ENCODE data around the gene LSAMP. TPM values are rescaled to one million over a fixed set of nuclear protein-coding genes. Genes with fewer than 3 reads are reported as not detected.

Gene LSAMP
- polyA plus RNA-seq, 2 of the 4 experiments (the other 2 are of a cell fraction), result 0.12 to 0.53 TPM

DNA sequence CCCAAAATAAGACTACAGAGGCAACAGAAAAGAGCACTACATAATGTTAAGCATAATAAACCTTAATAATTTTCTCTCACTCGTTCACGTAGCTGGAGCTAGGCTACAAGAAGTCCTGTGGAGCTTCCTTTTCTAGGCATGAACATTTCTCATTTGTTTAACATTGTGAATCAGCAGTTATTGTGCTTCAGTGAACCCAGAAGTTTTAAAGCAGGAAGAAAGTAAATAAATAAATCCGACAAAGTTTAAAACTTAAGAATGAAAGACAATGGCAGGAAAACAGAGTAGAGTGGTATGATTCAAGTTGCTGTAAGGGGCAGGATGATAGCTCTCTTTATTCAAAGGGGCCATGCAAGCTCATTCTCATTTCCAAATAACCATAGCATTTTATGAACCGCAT, 191.8 kb downstream of the LSAMP start (continued):
- TF ChIP-seq, protein P1, sequence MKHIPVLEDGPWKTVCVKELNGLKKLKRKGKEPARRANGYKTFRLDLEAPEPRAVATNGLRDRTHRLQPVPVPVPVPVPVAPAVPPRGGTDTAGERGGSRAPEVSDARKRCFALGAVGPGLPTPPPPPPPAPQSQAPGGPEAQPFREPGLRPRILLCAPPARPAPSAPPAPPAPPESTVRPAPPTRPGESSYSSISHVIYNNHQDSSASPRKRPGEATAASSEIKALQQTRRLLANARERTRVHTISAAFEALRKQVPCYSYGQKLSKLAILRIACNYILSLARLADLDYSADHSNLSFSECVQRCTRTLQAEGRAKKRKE (CRISPR knock-in tag; IDR thresholded peaks at IDR 0.05; ENCODE audit: low read depth), result no peak
- no peak for TF ChIP-seq ZSCAN20 (CRISPR knock-in tag; IDR thresholded peaks at IDR 0.05)
- TF ChIP-seq KDM5A (IDR thresholded peaks at IDR 0.05), result no peak
- TF ChIP-seq, protein P2, sequence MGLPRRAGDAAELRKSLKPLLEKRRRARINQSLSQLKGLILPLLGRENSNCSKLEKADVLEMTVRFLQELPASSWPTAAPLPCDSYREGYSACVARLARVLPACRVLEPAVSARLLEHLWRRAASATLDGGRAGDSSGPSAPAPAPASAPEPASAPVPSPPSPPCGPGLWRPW (IDR thresholded peaks at IDR 0.05), result no peak

DNA sequence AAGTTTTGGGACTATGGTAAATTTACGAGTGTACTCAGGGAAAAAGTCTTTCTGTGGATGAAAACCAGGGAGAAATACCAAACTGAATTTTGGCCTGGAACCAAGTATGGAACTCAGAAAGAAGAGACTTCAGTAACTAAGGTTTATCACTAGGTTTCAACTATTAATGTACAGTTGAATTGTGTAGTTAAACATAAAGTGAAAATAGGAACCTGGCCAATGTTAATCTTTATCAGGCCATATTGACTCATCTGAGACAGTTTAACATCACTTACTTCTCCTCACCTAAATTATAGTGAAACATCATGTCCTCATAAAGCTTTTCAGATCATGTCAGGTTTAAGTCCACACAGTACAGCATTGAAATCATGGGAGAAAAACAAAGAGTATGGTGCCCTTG, 197.7 kb downstream of the LSAMP start:
- Histone ChIP-seq H3K4me3 (no peak overlapping the region), H3K27ac (no peak overlapping the region), H3K4me2 (no peak overlapping the region), H3K9me3 (no peaks in the 10 kb centered on the region), H3K4me1 (no peaks in the 10 kb centered on the region)
- DNase-seq (ENCODE audit: low read depth in 1 of 2, low spot score in 1 of 2), result no peak
- ChIA-PET CTCF (interaction anchor here (0.7 kb wide), 1 partner anchor 369 kb away, joined by 3 read pairs; no protein-coding TSS in a partner anchor), POLR2A (no interaction called here)
- FAIRE-seq, result no peak
- ATAC-seq, result no peak
- TF ChIP-seq, protein P3, sequence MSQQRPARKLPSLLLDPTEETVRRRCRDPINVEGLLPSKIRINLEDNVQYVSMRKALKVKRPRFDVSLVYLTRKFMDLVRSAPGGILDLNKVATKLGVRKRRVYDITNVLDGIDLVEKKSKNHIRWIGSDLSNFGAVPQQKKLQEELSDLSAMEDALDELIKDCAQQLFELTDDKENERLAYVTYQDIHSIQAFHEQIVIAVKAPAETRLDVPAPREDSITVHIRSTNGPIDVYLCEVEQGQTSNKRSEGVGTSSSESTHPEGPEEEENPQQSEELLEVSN (IDR thresholded peaks at IDR 0.05; ENCODE audit: borderline replicate concordance, low read depth), result no peak
- TF ChIP-seq MYC (IDR thresholded peaks at IDR 0.05; ENCODE audit: borderline replicate concordance, low read length), result no peak
- no peak for TF ChIP-seq ZNF302 (CRISPR knock-in tag; IDR thresholded peaks at IDR 0.05)
- WGBS (ENCODE audit: missing lambda C conversion rate), result 0% methylated on average over 1 of the region's 1 CpG

DNA sequence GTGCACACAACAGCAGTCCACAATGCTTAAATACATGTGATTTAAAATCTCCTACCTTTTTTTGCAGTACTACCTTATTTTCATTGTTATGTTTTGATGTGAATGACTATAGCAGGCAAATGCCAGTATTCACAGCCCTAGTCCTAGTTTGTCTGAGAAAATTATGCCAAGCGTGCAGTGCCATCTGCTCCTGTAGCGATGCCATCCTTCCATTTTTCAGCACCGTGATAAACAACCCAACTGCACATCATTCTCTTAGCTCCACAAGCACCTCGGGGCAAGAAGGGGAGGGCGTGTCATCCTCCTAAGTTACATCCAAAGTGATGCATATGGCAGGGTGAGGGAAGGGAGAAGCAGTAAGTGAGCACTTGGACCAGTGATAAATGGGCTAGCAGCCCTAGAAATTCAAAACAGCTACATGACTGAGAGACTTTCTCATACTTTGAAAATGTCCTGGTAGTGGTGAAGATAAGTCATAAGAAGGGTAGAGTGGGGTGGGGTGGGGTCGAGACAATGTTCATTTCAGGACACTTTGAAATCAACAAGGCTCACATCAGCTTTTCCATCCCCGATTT, 198.8 kb downstream of the LSAMP start:
- H3K4me1 ChIP-seq, result no peaks in the 10 kb centered on the region
- no peaks in the 10 kb centered on the region for H3K9me3 ChIP-seq
- H3K4me3 ChIP-seq, result no peak overlapping the region
- FAIRE-seq, result no peak
- ChIA-PET CTCF (no interaction called here), POLR2A (no interaction called here)
- TF ChIP-seq MAZ (IDR thresholded peaks at IDR 0.05; ENCODE audit: borderline replicate concordance, low read depth, low read length), result no peak
- H3K4me2 ChIP-seq, result no peak overlapping the region
- no peak overlapping the region for H3K27ac ChIP-seq
- ATAC-seq, result no peak
- DNase-seq (ENCODE audit: low read depth in 1 of 2, low spot score in 1 of 2), result no peak
- 31% methylated on average over 7 of the region's 7 CpGs for WGBS (ENCODE audit: missing lambda C conversion rate)

DNA sequence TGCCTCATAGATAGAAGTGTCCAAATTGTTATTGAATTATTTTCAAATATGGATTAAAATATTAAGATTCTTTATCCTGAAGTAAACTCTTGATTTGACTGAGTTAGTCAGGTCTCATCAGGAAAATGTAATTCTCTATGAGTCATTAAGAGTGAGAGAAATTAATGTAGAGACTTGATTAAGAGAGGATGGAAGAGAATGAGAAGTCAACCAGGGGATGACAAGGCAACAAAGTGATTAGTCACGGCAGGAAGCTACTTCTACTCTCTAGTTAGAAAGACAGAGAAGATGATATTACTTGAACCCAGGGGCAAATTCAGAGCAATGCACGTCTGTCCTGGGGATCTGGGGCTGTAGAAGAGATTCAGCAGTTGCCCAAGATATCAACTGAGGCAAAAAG, 202.5 kb downstream of the LSAMP start:
- Histone ChIP-seq H3K27ac (no peak overlapping the region), H3K4me1 (no peaks in the 10 kb centered on the region), H3K9me3 (no peaks in the 10 kb centered on the region), H3K4me2 (no peak overlapping the region), H3K4me3 (no peak overlapping the region)
- FAIRE-seq (no peak), DNase-seq (ENCODE audit: low read depth in 1 of 2, low spot score in 1 of 2) (no peak), ATAC-seq (no peak)
- POLR2A ChIA-PET, result no interaction called here
- TF ChIP-seq NFE2L2 (conservative IDR thresholded peaks at IDR 0.05; ENCODE audit: low read length) (no peak), RNF2 (IDR thresholded peaks at IDR 0.05; ENCODE audit: borderline replicate concordance, low read depth) (no peak), EHMT2 (IDR thresholded peaks at IDR 0.05; ENCODE audit: low read depth) (no peak), BHLHE40 (IDR thresholded peaks at IDR 0.05; ENCODE audit: low read depth, low read length) (no peak), JUNB (IDR thresholded peaks at IDR 0.05) (no peak), NPAS2 (CRISPR knock-in tag; IDR thresholded peaks at IDR 0.05; ENCODE audit: borderline replicate concordance) (no peak), CHD4 (IDR thresholded peaks at IDR 0.05; ENCODE audit: borderline replicate concordance) (no peak), RCOR1 (IDR thresholded peaks at IDR 0.05; ENCODE audit: low read depth, low read length) (no peak), TFCP2L1 (CRISPR knock-in tag; IDR thresholded peaks at IDR 0.05) (no peak), CHD2 (IDR thresholded peaks at IDR 0.05; ENCODE audit: low read length, partially characterized antibody) (no peak), POLR2AphosphoS2 (conservative IDR thresholded peaks at IDR 0.05; ENCODE audit: low read length) (no peak), EP300 (IDR thresholded peaks at IDR 0.05) (no peak), CEBPB (IDR thresholded peaks at IDR 0.05) (no peak), ESRRA (IDR thresholded peaks at IDR 0.05; ENCODE audit: borderline replicate concordance, low read length) (no peak), MAZ (IDR thresholded peaks at IDR 0.05; ENCODE audit: borderline replicate concordance, low read depth, low read length) (no peak)
- TF ChIP-seq, protein P1 (CRISPR knock-in tag; IDR thresholded peaks at IDR 0.05; ENCODE audit: low read depth), result no peak
- TF ChIP-seq, protein P4, sequence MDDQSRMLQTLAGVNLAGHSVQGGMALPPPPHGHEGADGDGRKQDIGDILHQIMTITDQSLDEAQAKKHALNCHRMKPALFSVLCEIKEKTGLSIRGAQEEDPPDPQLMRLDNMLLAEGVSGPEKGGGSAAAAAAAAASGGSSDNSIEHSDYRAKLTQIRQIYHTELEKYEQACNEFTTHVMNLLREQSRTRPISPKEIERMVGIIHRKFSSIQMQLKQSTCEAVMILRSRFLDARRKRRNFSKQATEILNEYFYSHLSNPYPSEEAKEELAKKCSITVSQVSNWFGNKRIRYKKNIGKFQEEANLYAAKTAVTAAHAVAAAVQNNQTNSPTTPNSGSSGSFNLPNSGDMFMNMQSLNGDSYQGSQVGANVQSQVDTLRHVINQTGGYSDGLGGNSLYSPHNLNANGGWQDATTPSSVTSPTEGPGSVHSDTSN (IDR thresholded peaks at IDR 0.05), result no peak
- CTCF ChIA-PET, result no interaction called here
- WGBS (ENCODE audit: missing lambda C conversion rate), result 8% methylated on average over 2 of the region's 2 CpGs
